Measurements from ENCODE around the gene YOD1. TPM values are rescaled to one million over a fixed set of nuclear protein-coding genes. Genes with fewer than 3 reads are reported as not detected.

YOD1 gene
- total and polyA plus RNA-seq, 2 of the 13 experiments (the other 11 are each of a cell fraction or from before 2014, with no cell fraction given), result 3.4 to 9.1 TPM

DNA sequence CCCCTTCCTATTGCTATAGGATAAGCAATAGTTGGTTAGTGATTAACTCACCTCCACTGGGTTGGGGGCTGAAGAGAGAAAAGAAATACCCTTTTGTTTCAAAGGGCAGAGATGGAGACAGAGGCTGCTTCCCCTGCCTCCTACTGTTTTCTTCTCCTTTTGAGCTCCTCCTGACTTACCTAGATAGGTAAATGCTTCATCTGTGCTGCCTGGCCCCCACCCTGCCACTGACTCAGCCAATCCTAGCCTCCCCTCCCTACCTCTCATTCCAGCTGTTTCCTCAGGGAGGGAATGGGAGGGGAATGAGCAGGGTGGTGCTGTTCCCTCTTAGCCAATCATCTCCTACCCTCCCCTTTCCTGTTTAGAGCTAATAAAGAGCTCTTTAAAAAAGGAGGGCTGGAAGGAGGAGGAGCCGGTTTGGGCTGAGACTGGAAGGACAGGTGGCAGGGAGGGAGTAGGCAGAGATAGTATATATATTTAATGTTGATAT, 18.4 kb downstream of the YOD1 start, which contains the start of gene C1orf116 (continued):
- TF ChIP-seq, protein P1, sequence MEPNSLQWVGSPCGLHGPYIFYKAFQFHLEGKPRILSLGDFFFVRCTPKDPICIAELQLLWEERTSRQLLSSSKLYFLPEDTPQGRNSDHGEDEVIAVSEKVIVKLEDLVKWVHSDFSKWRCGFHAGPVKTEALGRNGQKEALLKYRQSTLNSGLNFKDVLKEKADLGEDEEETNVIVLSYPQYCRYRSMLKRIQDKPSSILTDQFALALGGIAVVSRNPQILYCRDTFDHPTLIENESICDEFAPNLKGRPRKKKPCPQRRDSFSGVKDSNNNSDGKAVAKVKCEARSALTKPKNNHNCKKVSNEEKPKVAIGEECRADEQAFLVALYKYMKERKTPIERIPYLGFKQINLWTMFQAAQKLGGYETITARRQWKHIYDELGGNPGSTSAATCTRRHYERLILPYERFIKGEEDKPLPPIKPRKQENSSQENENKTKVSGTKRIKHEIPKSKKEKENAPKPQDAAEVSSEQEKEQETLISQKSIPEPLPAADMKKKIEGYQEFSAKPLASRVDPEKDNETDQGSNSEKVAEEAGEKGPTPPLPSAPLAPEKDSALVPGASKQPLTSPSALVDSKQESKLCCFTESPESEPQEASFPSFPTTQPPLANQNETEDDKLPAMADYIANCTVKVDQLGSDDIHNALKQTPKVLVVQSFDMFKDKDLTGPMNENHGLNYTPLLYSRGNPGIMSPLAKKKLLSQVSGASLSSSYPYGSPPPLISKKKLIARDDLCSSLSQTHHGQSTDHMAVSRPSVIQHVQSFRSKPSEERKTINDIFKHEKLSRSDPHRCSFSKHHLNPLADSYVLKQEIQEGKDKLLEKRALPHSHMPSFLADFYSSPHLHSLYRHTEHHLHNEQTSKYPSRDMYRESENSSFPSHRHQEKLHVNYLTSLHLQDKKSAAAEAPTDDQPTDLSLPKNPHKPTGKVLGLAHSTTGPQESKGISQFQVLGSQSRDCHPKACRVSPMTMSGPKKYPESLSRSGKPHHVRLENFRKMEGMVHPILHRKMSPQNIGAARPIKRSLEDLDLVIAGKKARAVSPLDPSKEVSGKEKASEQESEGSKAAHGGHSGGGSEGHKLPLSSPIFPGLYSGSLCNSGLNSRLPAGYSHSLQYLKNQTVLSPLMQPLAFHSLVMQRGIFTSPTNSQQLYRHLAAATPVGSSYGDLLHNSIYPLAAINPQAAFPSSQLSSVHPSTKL (CRISPR knock-in tag; IDR thresholded peaks at IDR 0.05), result peak; percentile 28; the same call in 1 of the 2 replicates
- TF ChIP-seq NFYB (CRISPR knock-in tag; IDR thresholded peaks at IDR 0.05), result peak; percentile 60
- TF ChIP-seq PHF21A (CRISPR knock-in tag; IDR thresholded peaks at IDR 0.05), result no peak
- TF ChIP-seq ZNF12 (CRISPR knock-in tag; IDR thresholded peaks at IDR 0.05), result no peak
- TF ChIP-seq ZNF251 (CRISPR knock-in tag; IDR thresholded peaks at IDR 0.05), result no peak
- TF ChIP-seq SP5 (CRISPR knock-in tag; IDR thresholded peaks at IDR 0.05; ENCODE audit: borderline replicate concordance, low read depth), result no peak
- TF ChIP-seq TP53 (CRISPR knock-in tag; conservative IDR thresholded peaks at IDR 0.05), result no peak
- peak; percentile 71; the same call in 1 of the 2 replicates for TF ChIP-seq ZBTB42 (CRISPR knock-in tag; IDR thresholded peaks at IDR 0.05)
- no peak for TF ChIP-seq ZNF737 (CRISPR knock-in tag; IDR thresholded peaks at IDR 0.05; ENCODE audit: borderline replicate concordance)
- TF ChIP-seq CENPX (CRISPR knock-in tag; IDR thresholded peaks at IDR 0.05), result no peak
- peak; percentile 25; the same call in 1 of the 2 replicates for TF ChIP-seq HDAC2 (CRISPR knock-in tag; IDR thresholded peaks at IDR 0.05)
- TF ChIP-seq TRIM24 (CRISPR knock-in tag; IDR thresholded peaks at IDR 0.05), result no peak
- TF ChIP-seq ZNF749 (CRISPR knock-in tag; IDR thresholded peaks at IDR 0.05; ENCODE audit: borderline replicate concordance), result no peak
- TF ChIP-seq SAP130 (CRISPR knock-in tag; IDR thresholded peaks at IDR 0.05; ENCODE audit: low read depth), result peak; percentile 73
- TF ChIP-seq ZSCAN12 (CRISPR knock-in tag; IDR thresholded peaks at IDR 0.05), result no peak
- no peak for TF ChIP-seq TBP (CRISPR knock-in tag; IDR thresholded peaks at IDR 0.05)
- TF ChIP-seq NKX3-1 (CRISPR knock-in tag; IDR thresholded peaks at IDR 0.05), result no peak
- no peak for TF ChIP-seq FLYWCH1 (CRISPR knock-in tag; IDR thresholded peaks at IDR 0.05)
- TF ChIP-seq, protein P2, sequence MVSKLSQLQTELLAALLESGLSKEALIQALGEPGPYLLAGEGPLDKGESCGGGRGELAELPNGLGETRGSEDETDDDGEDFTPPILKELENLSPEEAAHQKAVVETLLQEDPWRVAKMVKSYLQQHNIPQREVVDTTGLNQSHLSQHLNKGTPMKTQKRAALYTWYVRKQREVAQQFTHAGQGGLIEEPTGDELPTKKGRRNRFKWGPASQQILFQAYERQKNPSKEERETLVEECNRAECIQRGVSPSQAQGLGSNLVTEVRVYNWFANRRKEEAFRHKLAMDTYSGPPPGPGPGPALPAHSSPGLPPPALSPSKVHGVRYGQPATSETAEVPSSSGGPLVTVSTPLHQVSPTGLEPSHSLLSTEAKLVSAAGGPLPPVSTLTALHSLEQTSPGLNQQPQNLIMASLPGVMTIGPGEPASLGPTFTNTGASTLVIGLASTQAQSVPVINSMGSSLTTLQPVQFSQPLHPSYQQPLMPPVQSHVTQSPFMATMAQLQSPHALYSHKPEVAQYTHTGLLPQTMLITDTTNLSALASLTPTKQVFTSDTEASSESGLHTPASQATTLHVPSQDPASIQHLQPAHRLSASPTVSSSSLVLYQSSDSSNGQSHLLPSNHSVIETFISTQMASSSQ (IDR thresholded peaks at IDR 0.05; ENCODE audit: low read depth), result peak; percentile 58; the same call in 1 of the 2 replicates
- TF ChIP-seq, protein P2 (CRISPR knock-in tag; IDR thresholded peaks at IDR 0.05; ENCODE audit: borderline replicate concordance), result peak; percentile 67; the same call in 1 of the 2 replicates
- no peak for TF ChIP-seq MEIS2 (CRISPR knock-in tag; IDR thresholded peaks at IDR 0.05)
- TF ChIP-seq JUND (CRISPR knock-in tag; IDR thresholded peaks at IDR 0.05), result no peak
- 0 out of 2 replicates have a peak, but pooled peaks have one; percentile 29 for TF ChIP-seq NFKBIZ (CRISPR knock-in tag; IDR thresholded peaks at IDR 0.05)
- TF ChIP-seq ZNF614 (CRISPR knock-in tag; IDR thresholded peaks at IDR 0.05; ENCODE audit: borderline replicate concordance), result no peak
